WTC11 (cell line): ENCODE data around the gene TACC2. TPM values are rescaled to one million over a fixed set of nuclear protein-coding genes. Genes with fewer than 3 reads are reported as not detected.

Experiments
- ATF1 ChIP-seq: sonication (generic); formaldehyde crosslinking; IDR thresholded peaks from 2 replicates; pipeline ENCODE4 v1.8.1; 2023; ENCODE audit warnings: mild to moderate bottlenecking, moderate library complexity, missing genetic modification reagents
- CREB1 ChIP-seq: sonication (generic); formaldehyde crosslinking; IDR thresholded peaks from 2 replicates; pipeline ENCODE4 v1.8.0; 2023; ENCODE audit warnings: mild to moderate bottlenecking, missing genetic modification reagents
- FOXP1 ChIP-seq: sonication (generic); formaldehyde crosslinking; IDR thresholded peaks from 2 replicates; pipeline ENCODE4 v1.8.0; 2022; ENCODE audit warnings: missing genetic modification reagents, mild to moderate bottlenecking, moderate library complexity, borderline replicate concordance
- IRF1 ChIP-seq: sonication (generic); formaldehyde crosslinking; IDR thresholded peaks from 2 replicates; pipeline ENCODE4 v1.8.0; 2023; ENCODE audit warnings: missing genetic modification reagents
- KAT7 ChIP-seq: sonication (generic); formaldehyde crosslinking; IDR thresholded peaks from 2 replicates; pipeline ENCODE4 v1.8.1; 2023; ENCODE audit warnings: missing genetic modification reagents, mild to moderate bottlenecking, borderline replicate concordance
- MXD4 ChIP-seq: fragments of 250-450 bp; sonication (Bioruptor Pico); IDR thresholded peaks from 2 replicates; pipeline ENCODE4 v1.8.0; 2021; ENCODE audit warnings: mild to moderate bottlenecking, moderate library complexity, borderline replicate concordance
- MYBL2 ChIP-seq: sonication (generic); formaldehyde crosslinking; IDR thresholded peaks from 2 replicates; pipeline ENCODE4 v1.8.1; 2023; ENCODE audit warnings: mild to moderate bottlenecking, moderate library complexity, missing genetic modification reagents
- NR1H2 ChIP-seq: sonication (generic); formaldehyde crosslinking; IDR thresholded peaks from 2 replicates; pipeline ENCODE4 v1.9.0; 2021; ENCODE audit warnings: mild to moderate bottlenecking, moderate library complexity, missing genetic modification reagents
- NR2C2 ChIP-seq: sonication (generic); formaldehyde crosslinking; IDR thresholded peaks from 2 replicates; pipeline ENCODE4 v1.8.0; 2022; ENCODE audit warnings: mild to moderate bottlenecking, missing genetic modification reagents
- OVOL2 ChIP-seq: fragments of 250-450 bp; sonication (Bioruptor Pico); IDR thresholded peaks from 2 replicates; pipeline ENCODE4 v1.9.0; 2021; ENCODE audit warnings: mild to moderate bottlenecking, borderline replicate concordance
- PRDM15 ChIP-seq: sonication (generic); formaldehyde crosslinking; IDR thresholded peaks from 2 replicates; pipeline ENCODE4 v1.8.0; 2022; ENCODE audit warnings: missing genetic modification reagents
- SMAD3 ChIP-seq: sonication (generic); formaldehyde crosslinking; IDR thresholded peaks from 2 replicates; pipeline ENCODE4 v1.8.0; 2022; ENCODE audit warnings: missing genetic modification reagents, mild to moderate bottlenecking, borderline replicate concordance
- SMAD4 ChIP-seq: sonication (generic); formaldehyde crosslinking; IDR thresholded peaks from 2 replicates; pipeline ENCODE4 v1.8.0; 2022; ENCODE audit warnings: mild to moderate bottlenecking, missing genetic modification reagents
- SOX15 ChIP-seq: fragments of 250-450 bp; sonication (Bioruptor Pico); IDR thresholded peaks from 2 replicates; pipeline ENCODE4 v1.9.0; 2021; ENCODE audit warnings: mild to moderate bottlenecking
- TEAD4 ChIP-seq: sonication (generic); formaldehyde crosslinking; IDR thresholded peaks from 2 replicates; pipeline ENCODE4 v1.8.0; 2022; ENCODE audit warnings: mild to moderate bottlenecking, missing genetic modification reagents
- USF1 ChIP-seq: sonication (generic); formaldehyde crosslinking; IDR thresholded peaks from 2 replicates; pipeline ENCODE4 v1.8.0; 2022; ENCODE audit warnings: mild to moderate bottlenecking, missing genetic modification reagents
- ZNF219 ChIP-seq: sonication (generic); formaldehyde crosslinking; IDR thresholded peaks from 2 replicates; pipeline ENCODE4 v1.8.0; 2023; ENCODE audit warnings: missing genetic modification reagents, mild to moderate bottlenecking, borderline replicate concordance
- ZSCAN18 ChIP-seq: fragments of 250-450 bp; sonication (Bioruptor Pico); IDR thresholded peaks from 2 replicates; pipeline ENCODE4 v2.1.2; 2022; ENCODE audit warnings: mild to moderate bottlenecking, moderate library complexity
- total RNA-seq: library from RNA; stranded (reverse); gene quantifications from 3 replicates; pipeline ENCODE4 v1.2.3, GENCODE V29; 2021
- TF ChIP-seq, protein P1 (sequence below): sonication (generic); formaldehyde crosslinking; IDR thresholded peaks from 2 replicates; pipeline ENCODE4 v1.8.1; 2022; ENCODE audit warnings: mild to moderate bottlenecking, missing genetic modification reagents, moderate library complexity, borderline replicate concordance

Gene TACC2
- total RNA-seq, 1 experiment from 2014 or later, result 28.9 TPM

- TF ChIP-seq PRDM15 (no peak), USF1 (no peak), TEAD4 (CRISPR knock-in tag) (no peak), OVOL2 (CRISPR knock-in tag) (no peak), ZSCAN18 (CRISPR knock-in tag) (no peak), MXD4 (CRISPR knock-in tag) (no peak), FOXP1 (CRISPR knock-in tag) (0 out of 2 replicates have a peak, but pooled peaks have one; percentile 28), SMAD3 (CRISPR knock-in tag) (no peak), ZNF219 (CRISPR knock-in tag) (no peak), MYBL2 (CRISPR knock-in tag) (no peak), SOX15 (CRISPR knock-in tag) (no peak), IRF1 (CRISPR knock-in tag) (no peak), CREB1 (CRISPR knock-in tag) (no peak), KAT7 (CRISPR knock-in tag) (0 out of 2 replicates have a peak, but pooled peaks have one; percentile 36), ATF1 (CRISPR knock-in tag) (no peak), NR1H2 (no peak), NR2C2 (CRISPR knock-in tag) (no peak), SMAD4 (no peak)
- TF ChIP-seq, protein P1, sequence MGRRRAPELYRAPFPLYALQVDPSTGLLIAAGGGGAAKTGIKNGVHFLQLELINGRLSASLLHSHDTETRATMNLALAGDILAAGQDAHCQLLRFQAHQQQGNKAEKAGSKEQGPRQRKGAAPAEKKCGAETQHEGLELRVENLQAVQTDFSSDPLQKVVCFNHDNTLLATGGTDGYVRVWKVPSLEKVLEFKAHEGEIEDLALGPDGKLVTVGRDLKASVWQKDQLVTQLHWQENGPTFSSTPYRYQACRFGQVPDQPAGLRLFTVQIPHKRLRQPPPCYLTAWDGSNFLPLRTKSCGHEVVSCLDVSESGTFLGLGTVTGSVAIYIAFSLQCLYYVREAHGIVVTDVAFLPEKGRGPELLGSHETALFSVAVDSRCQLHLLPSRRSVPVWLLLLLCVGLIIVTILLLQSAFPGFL (CRISPR knock-in tag), result no peak
Measured at GRCh38 chr10:122112625-122113160, 123.7 kb downstream of the TACC2 start (continued).
